Activated T-helper 1 cell treated with Interleukin-2 at 50 U/mL for 16 hours (primary cell): ENCODE measurements around the gene TESK2.
"Not testable (repeated sequence)": the region's sequence is repeated elsewhere in the genome, so short reads cannot be mapped to it uniquely, and the experiment has no call there.

ENCODE experiments used
- DNase-seq: peaks from one replicate; pipeline ENCODE4 v3.0.0-alpha.2; 2020; ENCODE audit warnings: low read depth

Gene TESK2

GRCh38 chr1:45510036-45510971 is 19.3 kb upstream of the TESK2 start:
- DNase-seq: no peak

- DNase-seq: no peak
Measured at GRCh38 chr1:45508295-45509151, 17.6 kb upstream of the TESK2 start.

GRCh38 chr1:45507893-45508292 is 16.9 kb upstream of the TESK2 start:
- DNase-seq: no peak

- DNase-seq: no peak
Measured at GRCh38 chr1:45507195-45507594, 16.2 kb upstream of the TESK2 start.

- DNase-seq: no peak
Measured at GRCh38 chr1:45503462-45504360, 12.7 kb upstream of the TESK2 start.

GRCh38 chr1:45501505-45501859 is 10.5 kb upstream of the TESK2 start:
- DNase-seq: no peak

GRCh38 chr1:45499415-45499769 is 8.4 kb upstream of the TESK2 start:
- no peak for DNase-seq

- DNase-seq: no peak
Measured at GRCh38 chr1:45498279-45498678, 7.3 kb upstream of the TESK2 start.

- peak; percentile 8 for DNase-seq
Measured at GRCh38 chr1:45493116-45493697, 2.2 kb upstream of the TESK2 start.

- no peak for DNase-seq
Measured at GRCh38 chr1:45492691-45493090, 1.7 kb upstream of the TESK2 start.

- DNase-seq: no peak
Measured at GRCh38 chr1:45491487-45492260, 711 bp upstream of the TESK2 start.

GRCh38 chr1:45490121-45490625 is 790 bp downstream of the TESK2 start:
- DNase-seq: no peak

GRCh38 chr1:45489379-45489778 is 1.6 kb downstream of the TESK2 start:
- DNase-seq: not testable (repeated sequence)

GRCh38 chr1:45488666-45489377 is 2.1 kb downstream of the TESK2 start:
- no peak for DNase-seq

- no peak for DNase-seq
Measured at GRCh38 chr1:45485949-45486348, 5.0 kb downstream of the TESK2 start.

GRCh38 chr1:45479039-45479748 is 11.8 kb downstream of the TESK2 start:
- DNase-seq: no peak

GRCh38 chr1:45478121-45478814 is 12.7 kb downstream of the TESK2 start:
- DNase-seq: no peak

GRCh38 chr1:45477646-45478045 is 13.3 kb downstream of the TESK2 start:
- no peak for DNase-seq

- DNase-seq: not testable (repeated sequence)
Measured at GRCh38 chr1:45474194-45474593, 16.8 kb downstream of the TESK2 start.
